SH-SY5Y (cell line): Measurements from ENCODE around the gene FAM222A.

Experiments used
- GATA2 ChIP-seq: IDR thresholded peaks from 2 replicates; pipeline ENCODE4 v1.6.1; 2011; ENCODE audit warnings: mild to moderate bottlenecking, low read depth, low read length
- GATA3 ChIP-seq: IDR thresholded peaks from 2 replicates; pipeline ENCODE4 v1.6.1; 2011; ENCODE audit warnings: low read depth, mild to moderate bottlenecking, low read length, moderate library complexity

DNA sequence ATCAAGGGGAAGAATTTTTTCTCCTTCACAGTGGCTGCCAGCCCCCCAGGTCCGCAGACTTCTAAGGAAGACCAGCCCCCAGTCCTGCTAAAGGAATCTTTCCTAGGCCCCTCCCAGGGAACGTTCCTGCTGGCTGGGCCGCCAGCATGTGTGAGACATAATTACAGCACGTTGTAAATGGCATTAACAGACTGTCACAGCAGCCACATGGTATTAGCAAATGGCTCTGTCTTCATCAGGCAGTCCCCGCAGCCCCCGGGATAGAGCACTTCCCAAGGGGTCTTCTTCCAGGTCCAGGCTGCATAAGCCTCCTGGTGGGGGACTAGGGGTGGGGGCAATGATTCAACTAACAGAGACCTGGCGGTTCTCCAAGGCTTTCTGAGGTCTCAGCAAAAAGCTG lies 34.9 kb upstream of the FAM222A start:
- TF ChIP-seq GATA3: no peak
- TF ChIP-seq GATA2: no peak
